ENCODE results near the gene RHO. TPM values are rescaled to one million over a fixed set of nuclear protein-coding genes. Genes with fewer than 3 reads are reported as not detected.

Gene RHO
- total and polyA plus RNA-seq, 2 donors (not counting 1 experiment from before 2014, with no cell fraction given), result 0.10 TPM; not detected in 1

- H3K36me3 ChIP-seq (replicated peaks in 1 of 2; ENCODE audit: control extremely low read depth in 1 of 2, control insufficient read depth in 1 of 2, extremely low read depth in 1 of 2, insufficient read depth in 2 of 2, low read length in 1 of 2), result peaks cover 0 to 1% of the 10 kb centered on the region in 2 experiments
- H3K4me1 Mint-ChIP-seq, result no peaks in the 10 kb centered on the region
- no peak overlapping the region for H3K4me2 ChIP-seq (replicated peaks; ENCODE audit: low read depth, low read length, poor library complexity, severe bottlenecking)
- intact Hi-C loops (cut with micrococcal nuclease), result no loop called here
- TF ChIP-seq EZH2 (IDR thresholded peaks at IDR 0.05; ENCODE audit: borderline replicate concordance, insufficient read depth, low read depth, low read length, poor library complexity, severe bottlenecking) (no peak), CTCF (IDR thresholded peaks at IDR 0.05) (no peak)
- ATAC-seq (ENCODE audit: low read depth), result no peak
- no peaks in the 10 kb centered on the region for H3K27me3 Mint-ChIP-seq
- H3K27ac Mint-ChIP-seq, result no peak overlapping the region
- H4K20me1 ChIP-seq (ENCODE audit: control insufficient read depth, insufficient read depth, low read length, poor library complexity, severe bottlenecking), result no peaks in the 10 kb centered on the region
- no peaks in the 10 kb centered on the region for H3K9me3 Mint-ChIP-seq (ENCODE audit: insufficient read depth)
- no peaks in the 10 kb centered on the region for H3K27me3 ChIP-seq (replicated peaks in 1 of 4; ENCODE audit: control extremely low read depth in 1 of 4, control insufficient read depth in 3 of 4, insufficient read depth in 4 of 4, low read length in 3 of 4)
- DNase-seq, result no peak
- H2AFZ ChIP-seq (ENCODE audit: insufficient read depth, low read depth, low read length, poor library complexity, severe bottlenecking), result no peak overlapping the region
- no peak overlapping the region for H3K9ac ChIP-seq (ENCODE audit: low read length)
- H3K4me3 Mint-ChIP-seq, result no peak overlapping the region
- ChIA-PET POLR2A (no interaction called here), CTCF (interaction anchor here (1.6 kb wide), 1 partner anchor 22 kb away, joined by 5 read pairs; no protein-coding TSS in a partner anchor)
- no peak overlapping the region for H3K4me3 ChIP-seq (ENCODE audit: control extremely low read depth in 1 of 5, extremely low read depth in 1 of 5, insufficient read depth in 1 of 5, low read depth in 2 of 5, low read length in 4 of 5)
- no peak overlapping the region for H3K27ac ChIP-seq (ENCODE audit: low read length in 2 of 2)
- no peaks in the 10 kb centered on the region for H3K9me3 ChIP-seq (ENCODE audit: control extremely low read depth in 1 of 3, control insufficient read depth in 2 of 3, insufficient read depth in 1 of 3, low read length in 2 of 3)
- H3K4me1 ChIP-seq (ENCODE audit: control insufficient read depth in 2 of 2, insufficient read depth in 2 of 2, low read length in 2 of 2), result no peaks in the 10 kb centered on the region
- no peaks in the 10 kb centered on the region for H3K79me2 ChIP-seq (ENCODE audit: control insufficient read depth, insufficient read depth, low read length)
These were observed 15.8 kb upstream of the RHO start for GRCh38 chr3:129512595-129512994.

DNA sequence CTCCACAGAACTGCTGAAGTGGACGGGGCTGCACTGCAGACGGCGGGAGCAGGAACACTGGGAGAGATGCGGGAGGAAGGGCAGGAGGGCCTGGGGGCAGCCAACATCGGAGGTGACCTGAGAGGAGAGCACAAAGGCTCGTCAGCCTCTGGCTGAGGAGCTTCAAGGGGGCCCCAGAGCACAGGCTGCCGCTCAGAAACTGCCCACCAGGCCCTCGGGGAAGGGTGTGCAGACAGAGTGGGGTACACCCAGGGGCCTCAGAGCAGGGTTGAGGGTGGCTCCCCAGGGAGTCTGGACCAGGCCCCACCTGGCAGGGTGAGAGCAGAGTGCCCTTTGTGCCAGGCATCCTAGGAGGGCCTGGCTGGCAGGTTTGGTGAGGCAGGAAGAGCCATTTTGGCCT is 14.7 kb upstream of the RHO start:
- Mint-ChIP-seq H3K27me3 (no peaks in the 10 kb centered on the region), H3K9me3 (ENCODE audit: insufficient read depth) (no peaks in the 10 kb centered on the region), H3K4me3 (no peak overlapping the region), H3K4me1 (no peaks in the 10 kb centered on the region), H3K27ac (no peak overlapping the region)
- H2AFZ ChIP-seq (ENCODE audit: insufficient read depth, low read depth, low read length, poor library complexity, severe bottlenecking), result no peak overlapping the region
- H3K79me2 ChIP-seq (ENCODE audit: control insufficient read depth, insufficient read depth, low read length), result no peaks in the 10 kb centered on the region
- intact Hi-C loops (cut with micrococcal nuclease), result no loop called here
- ATAC-seq (ENCODE audit: low read depth), result no peak
- H3K4me1 ChIP-seq (ENCODE audit: control insufficient read depth in 2 of 2, insufficient read depth in 2 of 2, low read length in 2 of 2), result no peaks in the 10 kb centered on the region
- H3K27me3 ChIP-seq (replicated peaks in 1 of 4; ENCODE audit: control extremely low read depth in 1 of 4, control insufficient read depth in 3 of 4, insufficient read depth in 4 of 4, low read length in 3 of 4), result no peaks in the 10 kb centered on the region
- CTCF ChIA-PET, result interaction anchor here (1.6 kb wide), 1 partner anchor 23 kb away, joined by 5 read pairs; no protein-coding TSS in a partner anchor
- no peak overlapping the region for H3K4me3 ChIP-seq (ENCODE audit: control extremely low read depth in 1 of 5, extremely low read depth in 1 of 5, insufficient read depth in 1 of 5, low read depth in 2 of 5, low read length in 4 of 5)
- no peak for DNase-seq
- no peak overlapping the region for H3K27ac ChIP-seq (ENCODE audit: low read length in 2 of 2)
- H4K20me1 ChIP-seq (ENCODE audit: control insufficient read depth, insufficient read depth, low read length, poor library complexity, severe bottlenecking), result no peaks in the 10 kb centered on the region
- TF ChIP-seq EZH2 (IDR thresholded peaks at IDR 0.05; ENCODE audit: borderline replicate concordance, insufficient read depth, low read depth, low read length, poor library complexity, severe bottlenecking) (no peak), CTCF (IDR thresholded peaks at IDR 0.05) (no peak)
- H3K4me2 ChIP-seq (replicated peaks; ENCODE audit: low read depth, low read length, poor library complexity, severe bottlenecking), result no peak overlapping the region
- H3K9ac ChIP-seq (ENCODE audit: low read length), result no peak overlapping the region
- 97% methylated on average over 8 of the region's 8 CpGs for WGBS (ENCODE audit: insufficient coverage)
- H3K9me3 ChIP-seq (ENCODE audit: control extremely low read depth in 1 of 3, control insufficient read depth in 2 of 3, insufficient read depth in 1 of 3, low read length in 2 of 3), result no peaks in the 10 kb centered on the region
- no peaks in the 10 kb centered on the region for H3K36me3 ChIP-seq (replicated peaks in 1 of 2; ENCODE audit: control extremely low read depth in 1 of 2, control insufficient read depth in 1 of 2, extremely low read depth in 1 of 2, insufficient read depth in 2 of 2, low read length in 1 of 2)
- POLR2A ChIA-PET, result no interaction called here

Measured in B cell (primary cell).